Common myeloid progenitor, CD34-positive (primary cell): ENCODE results near the gene RRP12.

Experiments used
- CTCF ChIA-PET: fragments of 350-600 bp; sonication (Branson Sonifier 250); formaldehyde crosslinking; loops from one replicate; lab custom pipeline; 2021; ENCODE audit warnings: antibody characterized with exemption; lab: Charles Lee
- POLR2A ChIA-PET: fragments of 350-600 bp; sonication (Branson Sonifier 250); formaldehyde crosslinking; loops from one replicate; lab custom pipeline; 2021; ENCODE audit warnings: antibody characterized with exemption; lab: Charles Lee
- DNase-seq, 3 donors: peaks; one replicate each; pipeline versions ENCODE4 v3.0.0 to v3.0.0-alpha.2; 2013
- H3K27ac ChIP-seq, 2 experiments: 1 replicate in 1 of 2; 2 replicates in 1 of 2; pipeline ENCODE4 v1.7.0; 2013; ENCODE audit warnings: inconsistent platforms in 2 of 2, low read length in 2 of 2, mild to moderate bottlenecking in 2 of 2, low read depth in 1 of 2, moderate library complexity in 1 of 2; ENCODE audit not compliant: severe bottlenecking in 2 of 2, insufficient read depth in 1 of 2, poor library complexity in 1 of 2
- H3K27me3 ChIP-seq, 5 experiments: replicated peaks in 2 of 5; 1 replicate in 3 of 5; 2 replicates in 2 of 5; pipeline versions ENCODE4 v1.6.1 to v1.7.0; 2013; ENCODE audit warnings: low read length in 4 of 5, mild to moderate bottlenecking in 2 of 5, moderate library complexity in 2 of 5, inconsistent platforms in 1 of 5; ENCODE audit not compliant: insufficient read depth in 5 of 5, control insufficient read depth in 4 of 5
- H3K36me3 ChIP-seq, 4 experiments: 1 replicate in 2 of 4; 2 replicates in 2 of 4; pipeline versions ENCODE4 v1.6.1 to v1.7.0; 2013; ENCODE audit warnings: low read length in 3 of 4, control low read depth in 1 of 4, mild to moderate bottlenecking in 1 of 4; ENCODE audit not compliant: control insufficient read depth in 4 of 4, insufficient read depth in 4 of 4
- H3K4me1 ChIP-seq, 4 experiments: 1 replicate in 3 of 4; 2 replicates in 1 of 4; pipeline versions ENCODE4 v1.6.1 to v1.7.1; 2013; ENCODE audit warnings: low read length in 3 of 4, mild to moderate bottlenecking in 3 of 4, control low read depth in 1 of 4, inconsistent platforms in 1 of 4, moderate library complexity in 1 of 4; ENCODE audit not compliant: control insufficient read depth in 4 of 4, insufficient read depth in 4 of 4; ENCODE audit errors: control extremely low read depth in 1 of 4
- H3K4me3 ChIP-seq, 7 experiments: 1 replicate in 4 of 7; 2 replicates in 3 of 7; pipeline versions ENCODE4 v1.5.1 to v1.7.0; 2013; ENCODE audit warnings: mild to moderate bottlenecking in 7 of 7, low read length in 6 of 7, moderate library complexity in 6 of 7, inconsistent platforms in 2 of 7, low read depth in 2 of 7, control low read depth in 1 of 7; ENCODE audit not compliant: insufficient read depth in 4 of 7, control insufficient read depth in 1 of 7; ENCODE audit errors: extremely low read depth in 1 of 7
- H3K9me3 ChIP-seq, 5 experiments: 1 replicate in 4 of 5; 2 replicates in 1 of 5; pipeline versions ENCODE4 v1.6.1 to v1.7.1; 2013; ENCODE audit warnings: low read length in 4 of 5, mild to moderate bottlenecking in 2 of 5, inconsistent platforms in 1 of 5, low read depth in 1 of 5, moderate library complexity in 1 of 5; ENCODE audit not compliant: control insufficient read depth in 4 of 5, insufficient read depth in 2 of 5; ENCODE audit errors: control extremely low read depth in 1 of 5
- WGBS: methylation state at CpG from one replicate; pipeline ENCODE4 v1.1.5; 2013; ENCODE audit not compliant: insufficient coverage; 5-methylcytosine and 5-hydroxymethylcytosine counted together

The RRP12 gene

GRCh38 chr10:97321804-97322190 lies 79.3 kb downstream of the RRP12 start:
- Histone ChIP-seq H3K27me3 (no peaks in the 10 kb centered on the region), H3K9me3 (no peaks in the 10 kb centered on the region), H3K36me3 (no peaks in the 10 kb centered on the region), H3K4me1 (peaks cover 15 to 36% (median 30%) of the 10 kb centered on the region in 4 experiments), H3K4me3 (peak overlapping the region in 5 of 7 experiments; percentile 45 to 91 (median 78)), H3K27ac (no peak overlapping the region)
- DNase-seq: no peak
- 90% methylated on average over 3 of the region's 3 CpGs for WGBS
- ChIA-PET POLR2A (interaction anchor here (1.1 kb wide), 1 partner anchor 9 kb away, joined by 3 read pairs; no protein-coding TSS in a partner anchor), CTCF (interaction anchor here (0.9 to 2.6 kb wide), 3 partner anchors 11 to 35 kb away, joined by 3 to 25 read pairs (median 5); partner anchors contain the start of gene FRAT2)

- ChIA-PET POLR2A (interaction anchor here (1.1 kb wide), 1 partner anchor 10 kb away, joined by 3 read pairs; no protein-coding TSS in a partner anchor), CTCF (interaction anchor here (0.9 to 2.6 kb wide), 2 partner anchors 12 to 35 kb away, joined by 3 to 25 read pairs; partner anchors contain the start of gene FRAT2)
- H3K36me3 ChIP-seq: no peaks in the 10 kb centered on the region
- DNase-seq: peak; percentile 19 to 74 (median 73)
- peaks cover 15 to 36% (median 30%) of the 10 kb centered on the region in 4 experiments for H3K4me1 ChIP-seq
- no peaks in the 10 kb centered on the region for H3K27me3 ChIP-seq
- H3K4me3 ChIP-seq: peak overlapping the region; percentile 8 to 91 (median 78)
- WGBS: 3% methylated on average over 33 of the region's 38 CpGs
- no peak overlapping the region for H3K27ac ChIP-seq
- no peaks in the 10 kb centered on the region for H3K9me3 ChIP-seq
Measured at GRCh38 chr10:97321032-97321803, 79.9 kb downstream of the RRP12 start.

GRCh38 chr10:97320480-97321031 lies 80.6 kb downstream of the RRP12 start:
- CTCF ChIA-PET: interaction anchor here (0.7 to 2.6 kb wide), 7 partner anchors 10 to 32 kb away, joined by 3 to 31 read pairs (median 4); partner anchors contain the start of genes ARHGAP19 and FRAT2
- POLR2A ChIA-PET: interaction anchor here (1.1 to 2.6 kb wide), 3 partner anchors 10 to 13 kb away, joined by 4 to 23 read pairs (median 4); partner anchors contain the start of gene FRAT2
- Histone ChIP-seq H3K36me3 (no peaks in the 10 kb centered on the region), H3K9me3 (no peaks in the 10 kb centered on the region), H3K27me3 (no peaks in the 10 kb centered on the region), H3K27ac (no peak overlapping the region), H3K4me1 (peaks cover 15 to 36% (median 30%) of the 10 kb centered on the region in 4 experiments), H3K4me3 (peak overlapping the region; percentile 68 to 91 (median 78))
- no peak for DNase-seq
- WGBS: under 1% methylated on average over 20 of the region's 24 CpGs

- under 1% methylated on average over 80 of the region's 83 CpGs for WGBS
- H3K27me3 ChIP-seq: no peaks in the 10 kb centered on the region
- H3K4me1 ChIP-seq: peaks cover 15 to 36% (median 30%) of the 10 kb centered on the region in 4 experiments
- no peak overlapping the region for H3K27ac ChIP-seq
- ChIA-PET CTCF (interaction anchor here (0.7 to 2.6 kb wide), 11 partner anchors 8 to 80 kb away, joined by 3 to 31 read pairs (median 3); partner anchors contain the start of genes ARHGAP19 and FRAT2), POLR2A (interaction anchor here (0.9 to 2.6 kb wide), 6 partner anchors 9 to 41 kb away, joined by 3 to 23 read pairs (median 4); partner anchors contain the start of gene FRAT2)
- H3K4me3 ChIP-seq: peak overlapping the region; percentile 68 to 91 (median 78)
- no peaks in the 10 kb centered on the region for H3K9me3 ChIP-seq
- peak; percentile 75 to 86 (median 77) for DNase-seq
- H3K36me3 ChIP-seq: no peaks in the 10 kb centered on the region
Measured at GRCh38 chr10:97319671-97320479, 81.3 kb downstream of the RRP12 start.

- peak within 1 kb of the TSS; percentile 68 to 91 (median 78) for H3K4me3 ChIP-seq
- H3K9me3 ChIP-seq: no peaks in the 10 kb centered on the region
- peak within 1 kb of the TSS; percentile 99 to 100 for H3K27ac ChIP-seq
- H3K4me1 ChIP-seq: peaks cover 15 to 36% (median 30%) of the 10 kb centered on the region in 4 experiments
- no peaks in the 10 kb centered on the region for H3K36me3 ChIP-seq
- ChIA-PET CTCF (interaction anchor here (0.9 to 2.6 kb wide), 9 partner anchors 9 to 81 kb away, joined by 3 to 31 read pairs (median 3); partner anchors contain the start of genes ARHGAP19 and FRAT2), POLR2A (interaction anchor here (0.9 to 2.6 kb wide), 6 partner anchors 8 to 40 kb away, joined by 3 to 23 read pairs (median 4); partner anchors contain the start of gene FRAT2)
- H3K27me3 ChIP-seq: no peaks in the 10 kb centered on the region
- DNase-seq: peak; percentile 91 to 94 (median 92)
- WGBS: 0% methylated on average over 40 of the region's 79 CpGs
Measured at GRCh38 chr10:97318772-97319651, 82.1 kb downstream of the RRP12 start, which contains the start of gene FRAT1. Gene FRAT1, plus strand, starts transcription at chr10:97319271. Its CDS starts 183 bp downstream, at chr10:97319454.
